ENCODE data around the gene ESF1.

ESF1 gene, protein sequence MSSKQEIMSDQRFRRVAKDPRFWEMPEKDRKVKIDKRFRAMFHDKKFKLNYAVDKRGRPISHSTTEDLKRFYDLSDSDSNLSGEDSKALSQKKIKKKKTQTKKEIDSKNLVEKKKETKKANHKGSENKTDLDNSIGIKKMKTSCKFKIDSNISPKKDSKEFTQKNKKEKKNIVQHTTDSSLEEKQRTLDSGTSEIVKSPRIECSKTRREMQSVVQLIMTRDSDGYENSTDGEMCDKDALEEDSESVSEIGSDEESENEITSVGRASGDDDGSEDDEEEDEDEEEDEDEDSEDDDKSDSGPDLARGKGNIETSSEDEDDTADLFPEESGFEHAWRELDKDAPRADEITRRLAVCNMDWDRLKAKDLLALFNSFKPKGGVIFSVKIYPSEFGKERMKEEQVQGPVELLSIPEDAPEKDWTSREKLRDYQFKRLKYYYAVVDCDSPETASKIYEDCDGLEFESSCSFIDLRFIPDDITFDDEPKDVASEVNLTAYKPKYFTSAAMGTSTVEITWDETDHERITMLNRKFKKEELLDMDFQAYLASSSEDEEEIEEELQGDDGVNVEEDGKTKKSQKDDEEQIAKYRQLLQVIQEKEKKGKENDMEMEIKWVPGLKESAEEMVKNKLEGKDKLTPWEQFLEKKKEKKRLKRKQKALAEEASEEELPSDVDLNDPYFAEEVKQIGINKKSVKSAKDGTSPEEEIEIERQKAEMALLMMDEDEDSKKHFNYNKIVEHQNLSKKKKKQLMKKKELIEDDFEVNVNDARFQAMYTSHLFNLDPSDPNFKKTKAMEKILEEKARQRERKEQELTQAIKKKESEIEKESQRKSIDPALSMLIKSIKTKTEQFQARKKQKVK

DNA sequence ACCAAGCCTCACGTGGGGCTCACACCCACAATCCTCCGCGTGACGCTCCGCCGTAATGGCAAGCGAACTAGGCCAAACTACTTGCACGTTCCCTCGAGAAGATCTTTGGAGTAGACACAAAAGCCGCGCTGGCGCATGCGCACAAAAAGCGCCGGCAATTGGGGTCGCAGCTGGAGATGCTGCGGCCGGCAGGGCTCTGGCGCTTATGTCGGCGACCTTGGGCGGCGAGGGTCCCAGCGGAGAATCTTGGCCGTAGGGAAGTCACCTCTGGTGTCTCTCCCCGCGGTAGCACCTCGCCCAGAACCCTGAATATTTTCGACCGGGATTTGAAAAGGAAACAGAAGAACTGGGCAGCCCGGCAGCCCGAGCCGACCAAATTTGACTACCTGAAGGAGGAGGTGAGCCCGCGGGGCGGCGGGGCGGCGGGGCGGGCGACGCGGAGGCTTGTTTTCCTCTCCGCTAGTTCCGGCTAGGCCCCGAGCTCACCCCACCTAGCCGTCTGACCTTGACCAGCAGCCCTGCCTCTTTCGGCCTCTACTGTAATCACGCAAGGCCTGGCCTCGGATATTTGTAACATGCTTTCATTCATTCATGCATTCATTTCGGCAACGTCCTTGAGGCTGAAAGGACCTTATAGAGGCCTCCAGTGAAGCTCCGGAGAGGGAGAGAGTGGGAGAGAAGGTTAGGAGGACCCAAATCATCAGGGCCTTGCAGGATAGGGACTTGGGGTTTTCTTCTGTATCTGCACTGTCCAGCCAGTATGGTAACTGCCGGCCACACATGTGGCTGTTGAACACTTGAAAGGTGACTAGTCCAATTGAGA, at the start of gene ESF1, which contains the start of gene NDUFAF5:
ESF1 (minus strand) TSS at position 27 of the 823 bp plus-strand sequence. CDS start 1,779 bp downstream, outside the sequence.
NDUFAF5 (plus strand) TSS at position 136 of the 823 bp plus-strand sequence; CDS start at position 177, 41 bp downstream.
- ATAC-seq (peak; percentile 99), DNase-seq (ENCODE audit: low spot score in 2 of 2) (peak; percentile 82 to 93)
- Mint-ChIP-seq H3K27ac (peak within 1 kb of the TSS; percentile 99), H3K9me3 (no peaks in the 10 kb centered on the region), H3K4me1 (peaks cover 32% of the 10 kb centered on the region), H3K36me3 (peaks cover 89% of the 10 kb centered on the region), H3K4me3 (peak within 1 kb of the TSS; percentile 87)

DNA sequence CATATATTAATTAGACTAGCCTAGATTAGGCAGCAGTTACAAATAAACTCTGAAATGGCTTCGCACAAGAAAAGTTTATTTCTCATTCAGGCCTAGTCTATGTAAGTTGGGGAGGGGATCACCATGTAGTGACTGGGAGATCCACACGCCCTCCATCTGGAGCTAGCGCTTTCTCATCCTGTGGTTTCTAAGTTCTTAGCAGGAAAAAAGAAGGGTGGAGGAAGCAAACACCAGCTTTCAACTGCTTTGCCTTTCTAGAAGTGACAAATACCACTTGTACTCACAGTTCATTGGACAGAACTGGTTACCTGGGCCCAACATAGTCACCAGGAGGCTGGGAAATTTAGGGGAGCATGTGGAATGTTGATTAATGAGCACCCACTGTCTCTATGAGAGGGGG, 46.8 kb upstream of the ESF1 start:
- no peak overlapping the region for H3K27ac Mint-ChIP-seq
- ATAC-seq (no peak), DNase-seq (ENCODE audit: low spot score in 2 of 2) (no peak)
- H3K36me3 Mint-ChIP-seq, result no peaks in the 10 kb centered on the region
- peaks cover 2% of the 10 kb centered on the region for H3K9me3 Mint-ChIP-seq
- H3K4me1 Mint-ChIP-seq, result no peaks in the 10 kb centered on the region
- H3K4me3 Mint-ChIP-seq, result no peak overlapping the region

DNA sequence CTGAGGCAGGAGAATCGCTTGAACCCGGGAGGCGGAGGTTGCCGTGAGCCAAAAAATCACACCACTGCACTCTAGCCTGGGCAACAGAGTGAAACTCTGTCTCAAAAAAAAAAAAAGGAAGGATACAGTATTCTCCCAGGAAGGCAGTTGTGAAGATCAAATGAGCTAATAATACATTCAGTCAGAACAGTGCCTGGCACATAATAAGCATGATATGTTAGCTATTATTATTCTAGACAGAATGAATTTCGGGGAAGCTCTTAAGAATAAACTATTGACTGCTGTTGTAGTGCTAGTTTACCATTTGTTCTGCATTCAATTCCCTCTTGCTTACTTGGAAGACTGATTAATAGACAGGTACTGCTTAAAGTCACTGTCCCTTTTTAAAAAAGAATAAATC, 40.7 kb upstream of the ESF1 start:
- H3K36me3 Mint-ChIP-seq, result no peaks in the 10 kb centered on the region
- no peaks in the 10 kb centered on the region for H3K4me1 Mint-ChIP-seq
- no peak for ATAC-seq
- no peak overlapping the region for H3K27ac Mint-ChIP-seq
- no peaks in the 10 kb centered on the region for H3K9me3 Mint-ChIP-seq
- DNase-seq (ENCODE audit: low spot score in 2 of 2), result no peak
- no peak overlapping the region for H3K4me3 Mint-ChIP-seq

DNA sequence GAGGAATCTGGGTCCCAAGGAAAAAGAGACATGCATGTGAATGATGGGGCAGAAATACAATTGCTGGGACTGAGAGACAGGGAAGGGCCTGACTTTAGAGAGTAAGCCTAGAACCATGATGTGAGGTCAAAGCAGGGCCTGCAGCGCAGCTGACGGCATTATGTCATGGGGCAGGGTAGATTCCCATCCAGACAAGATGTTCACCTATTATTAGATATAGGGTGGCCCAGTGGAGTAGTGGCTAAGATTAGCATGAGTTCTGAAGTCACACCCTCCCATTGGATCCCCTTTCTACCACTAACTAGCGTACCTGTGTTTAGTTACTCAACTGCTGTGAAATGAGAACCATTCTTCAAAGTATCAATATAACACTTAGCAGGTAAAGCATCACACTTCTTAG, 39.7 kb upstream of the ESF1 start:
- DNase-seq (ENCODE audit: low spot score in 2 of 2) (no peak), ATAC-seq (no peak)
- Mint-ChIP-seq H3K4me3 (no peak overlapping the region), H3K36me3 (no peaks in the 10 kb centered on the region), H3K27ac (no peak overlapping the region), H3K4me1 (no peaks in the 10 kb centered on the region), H3K9me3 (no peaks in the 10 kb centered on the region)

DNA sequence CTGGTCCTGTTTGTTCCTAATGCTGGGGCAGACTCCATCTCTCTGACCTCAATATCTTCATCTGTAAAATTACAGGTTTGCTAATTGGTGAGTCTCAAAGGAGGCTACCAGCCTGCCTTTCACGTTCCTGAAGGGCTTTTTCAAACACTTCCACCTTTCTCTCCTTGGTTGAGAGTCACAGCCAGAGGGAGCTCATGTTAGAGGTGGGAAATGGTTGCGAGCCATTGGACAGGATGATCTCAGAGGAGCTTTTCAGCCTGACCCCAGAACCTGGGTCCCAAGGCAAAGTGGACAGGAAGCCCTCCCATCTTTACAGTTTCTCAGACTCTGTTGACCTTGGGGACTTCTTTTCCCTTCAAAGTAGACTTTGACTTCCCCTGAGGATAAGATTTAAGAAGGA, 37.7 kb upstream of the ESF1 start:
- Mint-ChIP-seq H3K27ac (no peak overlapping the region), H3K4me1 (peaks cover 5% of the 10 kb centered on the region)

DNA sequence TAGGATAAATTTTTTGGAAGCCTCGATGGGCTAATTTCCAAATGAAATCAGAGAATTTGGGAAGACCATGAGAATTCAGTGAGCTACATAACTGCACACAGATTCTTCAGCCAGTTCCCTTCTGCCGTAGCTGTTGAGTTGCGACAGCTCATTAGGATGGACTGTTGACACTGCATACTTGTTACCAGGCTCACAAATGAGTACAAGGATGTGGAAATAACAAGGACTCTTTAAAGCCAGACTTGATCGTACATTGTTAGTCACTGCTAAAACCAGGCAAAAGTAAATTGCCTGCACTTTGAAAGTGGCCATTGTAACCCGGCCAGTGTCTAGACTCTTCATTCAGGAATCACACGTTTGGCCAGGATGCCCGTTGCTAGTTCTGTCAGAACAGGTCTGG, 37.2 kb upstream of the ESF1 start:
- ATAC-seq, result no peak
- peaks cover 6% of the 10 kb centered on the region for H3K4me1 Mint-ChIP-seq

More for the DNA sequence above, 37.7 kb upstream of the ESF1 start:
- H3K36me3 Mint-ChIP-seq, result peaks cover 16% of the 10 kb centered on the region
- H3K4me3 Mint-ChIP-seq, result no peak overlapping the region
- ATAC-seq, result no peak
- DNase-seq (ENCODE audit: low spot score in 2 of 2), result no peak
- H3K9me3 Mint-ChIP-seq, result no peaks in the 10 kb centered on the region

DNA sequence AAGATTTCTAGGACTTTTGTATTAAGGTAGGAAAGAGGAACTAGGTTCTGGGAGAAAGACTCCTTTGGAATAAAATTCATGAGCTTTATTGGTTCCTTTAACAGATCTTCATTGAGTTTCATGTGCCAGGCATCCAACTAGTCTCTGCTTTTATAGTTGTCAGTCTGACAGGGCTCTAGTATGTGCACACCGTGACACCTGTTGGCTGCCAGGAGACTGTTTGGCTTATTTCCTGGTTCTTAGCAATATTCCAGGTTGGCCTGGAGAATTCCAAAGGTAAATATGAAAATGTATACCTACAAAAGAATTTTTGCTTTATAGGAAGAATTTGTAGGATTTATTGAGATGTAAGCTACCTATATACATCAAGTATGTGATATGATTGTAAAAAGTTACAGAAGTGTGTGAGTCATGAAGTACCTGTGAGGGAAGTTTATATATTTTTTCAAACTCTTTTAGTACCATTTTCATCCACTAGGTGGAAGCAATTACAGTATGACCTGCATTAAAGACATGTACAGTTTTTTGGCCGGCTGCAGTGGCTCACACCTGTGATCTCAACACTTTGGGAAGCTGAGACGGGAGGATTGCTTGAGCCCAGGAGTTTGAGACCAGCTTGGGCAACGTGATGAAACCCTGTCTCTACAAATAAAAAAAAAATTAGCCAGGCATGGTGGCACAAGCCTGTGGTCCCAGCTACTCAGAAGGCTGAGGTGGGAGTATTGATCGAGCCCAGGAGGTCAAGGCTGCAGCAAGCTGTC, 35.3 kb upstream of the ESF1 start:
- Mint-ChIP-seq H3K4me1 (peaks cover 6% of the 10 kb centered on the region), H3K9me3 (no peaks in the 10 kb centered on the region), H3K27ac (no peak overlapping the region), H3K36me3 (peaks cover 40% of the 10 kb centered on the region), H3K4me3 (no peak overlapping the region)
- DNase-seq (ENCODE audit: low spot score in 2 of 2), result no peak
- peak; percentile 70 for ATAC-seq

More for the DNA sequence above, 37.2 kb upstream of the ESF1 start:
- DNase-seq (ENCODE audit: low spot score in 2 of 2), result no peak
- Mint-ChIP-seq H3K4me3 (no peak overlapping the region), H3K27ac (no peak overlapping the region), H3K9me3 (no peaks in the 10 kb centered on the region), H3K36me3 (peaks cover 22% of the 10 kb centered on the region)

DNA sequence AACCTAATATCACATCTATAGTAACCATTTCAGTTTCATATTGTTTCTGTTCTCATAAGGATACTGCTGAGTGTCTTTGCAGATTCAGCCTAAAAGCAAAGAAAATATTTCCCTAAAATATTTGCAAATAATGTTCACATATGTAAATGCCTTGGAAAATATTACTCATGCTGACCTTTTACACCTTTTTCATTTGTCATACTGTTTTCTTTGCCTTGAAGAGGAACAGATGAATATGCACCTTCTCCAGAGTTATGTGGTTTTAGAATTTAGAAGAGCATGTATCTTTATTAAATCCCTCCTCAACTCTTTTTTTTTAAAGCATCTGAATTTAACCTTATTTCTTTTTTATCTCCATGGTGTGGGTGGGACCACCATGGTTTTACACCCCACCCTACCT, 32.6 kb upstream of the ESF1 start:
- Mint-ChIP-seq H3K4me1 (peaks cover 6% of the 10 kb centered on the region), H3K9me3 (no peaks in the 10 kb centered on the region), H3K27ac (peak overlapping the region; percentile 61), H3K4me3 (no peak overlapping the region), H3K36me3 (peaks cover 61% of the 10 kb centered on the region)
- DNase-seq (ENCODE audit: low spot score in 2 of 2), result no peak
- no peak for ATAC-seq

DNA sequence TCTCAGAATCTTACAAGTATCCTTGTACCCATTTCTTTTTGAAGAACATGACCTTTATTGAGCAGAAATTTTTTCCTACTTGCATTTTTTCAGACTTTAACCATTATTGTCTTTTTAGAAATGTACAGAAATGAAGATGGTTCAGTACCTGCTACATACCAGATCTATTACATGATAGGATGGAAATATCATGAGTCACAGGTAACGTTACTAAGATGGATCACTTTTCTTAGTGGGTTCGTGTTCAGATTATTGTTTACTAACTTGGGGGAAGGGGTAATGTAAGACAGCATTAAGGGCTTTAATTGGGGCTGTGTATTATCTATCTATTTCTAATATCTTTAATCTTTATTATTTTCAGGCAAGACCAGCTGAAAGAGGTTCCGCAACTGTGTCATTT, 32.0 kb upstream of the ESF1 start:
- H3K27ac Mint-ChIP-seq, result peak overlapping the region; percentile 61
- no peaks in the 10 kb centered on the region for H3K9me3 Mint-ChIP-seq
- H3K4me1 Mint-ChIP-seq, result peaks cover 6% of the 10 kb centered on the region
- H3K36me3 Mint-ChIP-seq, result peaks cover 61% of the 10 kb centered on the region
- no peak for DNase-seq (ENCODE audit: low spot score in 2 of 2)
- ATAC-seq, result peak; percentile 40
- no peak overlapping the region for H3K4me3 Mint-ChIP-seq

DNA sequence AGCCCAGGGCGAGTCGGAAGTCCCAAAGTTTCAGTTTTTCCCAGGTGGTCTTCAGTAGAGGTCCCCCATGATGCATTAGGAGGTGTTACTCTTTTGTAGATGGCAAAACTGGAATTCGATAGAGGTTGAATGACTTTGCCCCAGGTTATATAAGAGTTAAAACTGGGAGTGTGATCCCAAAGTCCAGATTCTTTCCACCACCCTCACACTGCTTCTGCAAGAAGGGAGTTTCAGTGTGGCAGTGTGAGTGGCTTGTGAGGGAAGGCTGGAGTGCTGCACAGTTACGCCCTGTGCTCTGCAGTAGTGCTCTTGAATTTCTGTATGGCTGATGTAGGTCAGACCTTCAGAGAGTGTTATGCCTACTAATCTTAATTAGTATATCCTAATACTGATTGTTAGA, 30.0 kb upstream of the ESF1 start:
- ATAC-seq (no peak), DNase-seq (ENCODE audit: low spot score in 2 of 2) (no peak)
- Mint-ChIP-seq H3K9me3 (no peaks in the 10 kb centered on the region), H3K4me3 (no peak overlapping the region), H3K36me3 (peaks cover 61% of the 10 kb centered on the region), H3K4me1 (peaks cover 6% of the 10 kb centered on the region), H3K27ac (no peak overlapping the region)

DNA sequence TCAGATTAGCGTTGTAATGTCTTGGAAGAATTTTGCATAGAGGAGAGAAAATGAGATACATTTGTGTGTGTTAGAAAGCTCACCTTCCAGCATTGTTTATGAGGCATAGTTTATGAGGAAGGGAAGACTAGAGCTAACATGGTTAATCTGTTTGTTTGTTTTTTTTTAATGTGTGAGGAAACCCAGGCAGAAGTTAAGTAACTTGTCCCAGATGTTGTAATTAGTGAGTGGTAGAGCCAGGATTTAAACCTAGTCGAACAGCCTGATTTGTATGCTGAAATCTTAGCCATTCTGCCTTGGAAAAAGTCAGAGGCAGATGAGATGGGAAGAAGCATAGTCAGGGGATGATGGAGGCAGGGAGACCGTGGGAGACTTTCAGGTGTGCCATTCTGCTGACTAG, 29.2 kb upstream of the ESF1 start:
- H3K4me1 Mint-ChIP-seq, result peaks cover 6% of the 10 kb centered on the region
- H3K27ac Mint-ChIP-seq, result no peak overlapping the region
- no peaks in the 10 kb centered on the region for H3K9me3 Mint-ChIP-seq
- no peak for DNase-seq (ENCODE audit: low spot score in 2 of 2)
- peaks cover 60% of the 10 kb centered on the region for H3K36me3 Mint-ChIP-seq
- H3K4me3 Mint-ChIP-seq, result no peak overlapping the region
- ATAC-seq, result no peak

DNA sequence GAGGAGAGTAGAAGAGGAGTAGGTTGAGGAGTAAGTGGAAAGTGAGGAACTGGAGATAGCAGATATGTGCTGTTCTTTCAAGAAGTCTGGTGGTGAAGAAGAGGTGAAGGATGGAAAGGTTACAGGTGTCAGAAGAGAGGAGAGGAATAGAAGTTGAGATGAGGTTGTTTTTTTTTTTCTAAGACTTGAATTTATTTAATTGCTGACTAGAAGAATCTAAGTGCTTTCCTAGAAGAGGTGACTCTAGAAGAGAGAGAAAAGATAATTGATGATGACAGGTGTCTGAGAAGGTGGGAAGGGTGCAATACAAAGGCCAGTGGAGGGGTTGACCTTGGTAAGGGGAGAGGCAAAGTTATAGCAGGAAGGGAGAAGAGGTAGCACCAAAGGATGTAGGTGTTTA, 25.7 kb upstream of the ESF1 start:
- H3K27ac Mint-ChIP-seq, result no peak overlapping the region
- no peak overlapping the region for H3K4me3 Mint-ChIP-seq
- no peak for ATAC-seq
- H3K9me3 Mint-ChIP-seq, result no peaks in the 10 kb centered on the region
- H3K36me3 Mint-ChIP-seq, result peaks cover 28% of the 10 kb centered on the region
- no peaks in the 10 kb centered on the region for H3K4me1 Mint-ChIP-seq
- DNase-seq (ENCODE audit: low spot score in 2 of 2), result no peak

DNA sequence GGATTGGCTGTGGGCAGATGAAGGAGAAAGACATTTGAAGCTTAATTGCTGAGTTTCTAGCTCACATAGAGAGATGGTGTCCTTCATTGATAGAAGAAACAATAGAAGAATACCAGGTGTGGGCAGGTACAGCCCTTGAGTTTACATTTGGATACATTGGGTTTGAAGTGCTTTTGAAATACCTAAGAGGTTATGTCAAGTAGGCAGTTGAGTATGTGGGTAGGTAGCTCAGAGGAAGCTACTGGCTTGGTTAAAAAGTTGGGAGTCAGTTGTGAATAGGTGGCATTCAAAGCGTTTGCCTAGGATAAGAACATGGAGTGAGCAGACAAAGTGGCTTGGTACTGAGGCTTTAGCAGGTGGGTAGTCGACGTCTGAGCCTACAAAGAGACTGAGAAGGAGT, 25.1 kb upstream of the ESF1 start:
- no peak for DNase-seq (ENCODE audit: low spot score in 2 of 2)
- Mint-ChIP-seq H3K4me3 (no peak overlapping the region), H3K36me3 (peaks cover 29% of the 10 kb centered on the region), H3K4me1 (no peaks in the 10 kb centered on the region), H3K27ac (no peak overlapping the region), H3K9me3 (no peaks in the 10 kb centered on the region)
- ATAC-seq, result no peak

DNA sequence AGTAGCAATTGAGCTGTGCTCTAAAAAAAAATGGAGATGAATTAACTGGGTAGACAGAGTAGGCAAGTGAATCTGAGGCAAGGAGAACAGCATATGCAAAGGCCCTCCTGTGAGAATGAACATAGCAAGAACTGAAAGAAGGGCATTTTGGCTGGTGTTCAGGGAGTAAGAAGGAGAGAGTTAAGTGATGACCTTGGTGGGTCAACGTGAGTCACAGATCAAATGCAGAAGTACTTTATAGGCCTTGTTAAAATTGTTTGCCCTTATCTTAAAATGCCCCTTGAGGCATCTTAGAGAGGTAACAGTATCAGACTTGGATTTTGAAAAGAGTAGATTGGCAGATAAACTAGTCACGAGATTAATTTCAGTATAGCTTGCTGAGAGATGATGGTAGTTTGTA, 24.7 kb upstream of the ESF1 start:
- Mint-ChIP-seq H3K27ac (no peak overlapping the region), H3K4me1 (no peaks in the 10 kb centered on the region), H3K9me3 (no peaks in the 10 kb centered on the region), H3K4me3 (no peak overlapping the region), H3K36me3 (peaks cover 29% of the 10 kb centered on the region)
- DNase-seq (ENCODE audit: low spot score in 2 of 2) (no peak), ATAC-seq (no peak)
